GM12872 (cell line): ENCODE results near the gene DIAPH2.

Experiments used
- TF ChIP-seq, protein P1 (sequence below): IDR thresholded peaks from 3 replicates; pipeline ENCODE4 v1.5.1; 2011; ENCODE audit warnings: low read depth, mild to moderate bottlenecking, low read length, moderate library complexity; ENCODE audit not compliant: insufficient read depth

Gene DIAPH2

DNA sequence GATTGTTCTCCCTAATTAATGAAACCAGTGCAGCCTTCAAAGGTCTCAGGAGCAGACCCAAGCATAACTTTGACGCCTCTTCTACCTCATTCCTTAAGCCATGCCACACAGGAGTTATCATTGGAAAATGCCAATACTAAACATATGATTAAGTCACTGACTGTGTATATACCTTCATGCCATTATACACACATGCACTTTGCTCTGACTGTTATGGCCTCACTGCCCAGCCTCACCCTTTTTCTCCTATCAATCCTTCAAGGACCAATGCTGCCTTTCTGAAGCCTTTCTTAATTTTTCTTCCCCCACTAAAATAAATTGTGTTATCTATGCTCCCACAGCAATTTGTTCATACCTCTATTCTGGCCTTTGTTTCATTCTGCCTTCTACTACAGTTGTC is 924.7 kb downstream of the DIAPH2 start:
- TF ChIP-seq, protein P1, sequence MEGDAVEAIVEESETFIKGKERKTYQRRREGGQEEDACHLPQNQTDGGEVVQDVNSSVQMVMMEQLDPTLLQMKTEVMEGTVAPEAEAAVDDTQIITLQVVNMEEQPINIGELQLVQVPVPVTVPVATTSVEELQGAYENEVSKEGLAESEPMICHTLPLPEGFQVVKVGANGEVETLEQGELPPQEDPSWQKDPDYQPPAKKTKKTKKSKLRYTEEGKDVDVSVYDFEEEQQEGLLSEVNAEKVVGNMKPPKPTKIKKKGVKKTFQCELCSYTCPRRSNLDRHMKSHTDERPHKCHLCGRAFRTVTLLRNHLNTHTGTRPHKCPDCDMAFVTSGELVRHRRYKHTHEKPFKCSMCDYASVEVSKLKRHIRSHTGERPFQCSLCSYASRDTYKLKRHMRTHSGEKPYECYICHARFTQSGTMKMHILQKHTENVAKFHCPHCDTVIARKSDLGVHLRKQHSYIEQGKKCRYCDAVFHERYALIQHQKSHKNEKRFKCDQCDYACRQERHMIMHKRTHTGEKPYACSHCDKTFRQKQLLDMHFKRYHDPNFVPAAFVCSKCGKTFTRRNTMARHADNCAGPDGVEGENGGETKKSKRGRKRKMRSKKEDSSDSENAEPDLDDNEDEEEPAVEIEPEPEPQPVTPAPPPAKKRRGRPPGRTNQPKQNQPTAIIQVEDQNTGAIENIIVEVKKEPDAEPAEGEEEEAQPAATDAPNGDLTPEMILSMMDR: no peak

DNA sequence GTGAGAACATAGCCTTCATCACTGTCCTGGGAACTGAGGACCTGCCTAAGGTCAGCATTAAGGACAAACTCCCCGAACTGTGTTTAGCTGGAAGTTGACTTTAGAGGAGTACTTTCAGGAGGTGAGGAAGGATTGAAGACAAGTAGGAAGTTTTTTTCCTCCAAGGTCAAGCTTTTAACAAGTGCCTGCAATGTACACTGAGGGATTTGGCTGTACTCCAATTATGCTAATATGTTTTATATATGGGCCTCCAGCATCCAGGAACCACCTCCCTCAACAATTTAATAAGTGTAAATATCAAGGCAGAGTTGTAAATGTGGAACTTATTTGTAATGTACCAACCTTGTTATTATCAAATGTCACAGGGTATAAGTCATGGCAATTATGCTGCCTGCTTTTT is 925.3 kb downstream of the DIAPH2 start:
- TF ChIP-seq, protein P1: no peak

DNA sequence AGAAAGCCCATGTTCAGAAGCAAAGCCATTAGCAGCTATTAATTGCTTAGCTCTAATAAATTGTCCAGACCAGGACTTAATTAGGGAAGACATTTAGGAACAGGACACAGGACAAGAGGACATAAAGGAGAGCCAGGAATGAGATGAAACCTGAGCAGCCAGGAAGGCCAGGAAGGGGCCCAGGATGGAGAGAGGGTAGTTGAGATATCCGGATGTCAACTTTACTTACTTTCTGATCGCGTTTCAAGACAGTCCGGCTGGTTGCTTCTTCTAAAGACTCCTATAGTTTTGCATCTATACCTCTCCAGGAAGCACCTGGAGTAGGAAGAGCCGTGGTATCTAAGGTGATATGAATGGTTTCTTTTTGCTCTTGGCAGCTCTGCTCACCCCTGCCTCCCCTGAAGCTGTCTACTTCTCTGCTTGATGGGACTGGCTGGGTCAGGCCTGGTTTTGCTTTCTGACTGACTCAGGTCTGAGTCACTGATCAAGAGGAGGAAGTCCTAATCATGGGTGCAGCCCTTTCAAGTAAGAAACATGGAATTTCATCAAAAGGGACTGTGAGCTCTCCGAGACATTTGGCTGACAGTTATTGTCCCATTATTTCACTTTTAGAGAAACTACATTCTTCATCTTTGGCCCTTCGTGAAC is 932.4 kb downstream of the DIAPH2 start:
- TF ChIP-seq, protein P1: no peak

DNA sequence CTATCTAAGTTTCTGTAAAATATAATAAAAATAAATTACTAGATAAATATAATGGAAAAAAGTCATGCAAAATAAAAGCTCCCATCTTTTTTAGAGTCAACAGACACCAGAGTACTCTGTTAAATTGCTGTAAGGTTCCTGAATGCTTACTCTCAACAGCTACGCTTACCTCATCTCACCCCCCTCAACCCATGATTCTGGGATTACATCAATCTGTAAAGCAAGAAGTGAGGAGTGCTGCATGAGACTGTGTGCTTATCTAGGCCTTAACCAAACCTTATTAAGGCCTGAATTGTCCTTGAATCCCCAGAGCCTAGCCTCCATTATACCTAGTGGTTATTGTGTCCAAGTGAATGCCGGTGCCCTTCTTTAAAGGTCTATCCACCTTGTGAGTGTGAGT is 934.9 kb downstream of the DIAPH2 start:
- TF ChIP-seq, protein P1: no peak

DNA sequence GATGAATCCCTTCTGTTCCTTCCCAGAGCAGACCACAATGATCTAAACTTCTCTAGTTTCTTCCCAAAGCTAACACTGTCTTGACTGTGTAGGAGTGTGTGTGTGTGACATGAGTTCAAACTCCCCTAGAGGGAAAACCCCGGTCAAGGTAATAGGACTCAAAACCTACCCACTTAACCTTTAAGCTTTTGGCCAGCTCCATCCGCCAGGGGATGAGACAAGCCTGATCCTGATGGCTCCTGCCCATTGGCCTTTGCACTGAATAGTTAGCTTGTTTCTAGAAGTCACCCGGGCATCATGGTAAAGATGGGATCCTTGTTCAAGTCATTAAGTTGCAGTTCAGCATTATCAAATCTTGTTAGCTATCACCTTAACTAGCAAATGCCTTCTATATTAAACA is 937.5 kb downstream of the DIAPH2 start:
- TF ChIP-seq, protein P1: no peak

DNA sequence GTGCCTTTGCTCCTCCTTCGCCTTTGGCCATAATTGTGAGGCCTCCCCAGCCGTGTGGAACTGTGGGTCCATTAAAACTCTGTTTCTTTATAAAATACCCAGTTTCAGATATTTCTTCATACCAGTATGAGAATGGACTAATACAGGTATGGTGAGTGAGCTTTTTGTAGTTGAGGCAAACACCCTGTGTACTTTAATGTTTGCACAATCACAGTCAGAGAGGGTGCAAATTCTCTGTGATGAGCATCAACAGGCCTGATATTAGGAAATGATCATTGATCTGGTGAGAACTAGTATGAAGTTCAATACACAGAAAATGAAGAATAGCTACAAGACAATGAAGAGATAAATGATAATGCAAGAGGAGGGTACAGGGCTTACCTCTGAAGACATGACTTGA is 943.7 kb downstream of the DIAPH2 start:
- TF ChIP-seq, protein P1: no peak

DNA sequence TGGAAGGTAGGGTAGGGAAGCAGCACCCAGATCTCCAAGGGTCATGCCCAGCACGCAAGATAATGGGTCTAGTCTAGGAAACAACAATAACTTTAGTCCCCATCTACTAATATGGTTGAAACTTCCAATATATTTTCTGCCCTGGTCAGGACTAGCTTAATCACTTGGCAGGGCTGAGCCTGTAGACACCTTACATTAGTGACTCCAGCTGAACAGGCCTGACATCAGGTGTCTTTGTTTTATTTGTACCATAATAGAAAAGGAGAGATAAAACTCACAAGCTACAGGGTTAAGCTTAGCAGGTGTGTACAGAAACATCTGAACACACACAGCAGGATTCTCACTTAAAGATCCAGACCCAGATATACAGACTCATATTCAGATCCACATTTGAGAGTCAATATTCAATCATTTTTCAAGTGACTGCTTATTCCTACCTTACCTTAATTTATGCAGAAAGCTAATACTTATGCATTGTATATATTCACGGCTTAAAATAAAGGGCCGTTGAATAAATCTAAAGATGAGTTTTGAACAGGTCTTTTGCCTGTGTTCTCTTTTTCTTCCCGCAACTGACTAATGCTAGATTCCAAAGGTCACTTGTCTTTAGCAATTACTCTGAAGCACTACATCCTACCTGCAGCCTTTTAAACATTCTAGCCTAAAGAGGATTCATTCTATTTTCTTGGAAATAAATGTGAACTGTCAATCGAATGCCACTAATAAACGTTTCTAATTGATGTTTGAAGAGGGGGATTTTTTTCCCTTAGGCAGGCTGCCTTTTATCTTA is 944.4 kb downstream of the DIAPH2 start:
- TF ChIP-seq, protein P1: no peak
